ENCODE measurements around the gene GRK3.
"Not testable (repeated sequence)": the region's sequence is repeated elsewhere in the genome, so short reads cannot be mapped to it uniquely, and the experiment has no call there.

Gene GRK3

DNA sequence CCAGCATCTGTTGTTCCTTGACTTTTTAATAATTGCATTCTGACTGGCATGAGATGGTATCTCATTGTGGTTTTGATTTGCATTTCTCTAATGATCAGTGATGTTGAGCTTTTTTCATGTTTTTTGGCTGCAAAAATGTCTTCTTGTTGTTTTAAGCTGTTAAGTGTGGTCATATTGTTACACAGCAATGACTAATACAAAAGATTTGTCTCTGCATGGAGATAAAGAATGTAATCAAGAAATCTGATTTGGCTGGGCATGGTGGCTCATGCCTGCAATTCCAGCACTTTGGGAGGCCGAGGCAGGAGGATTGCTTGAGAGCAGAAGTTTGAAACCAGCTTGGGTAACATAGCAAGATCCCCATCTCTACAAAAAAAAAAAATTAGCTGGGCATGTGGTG lies 12.1 kb upstream of the GRK3 start:
- not testable (repeated sequence) for DNase-seq

DNA sequence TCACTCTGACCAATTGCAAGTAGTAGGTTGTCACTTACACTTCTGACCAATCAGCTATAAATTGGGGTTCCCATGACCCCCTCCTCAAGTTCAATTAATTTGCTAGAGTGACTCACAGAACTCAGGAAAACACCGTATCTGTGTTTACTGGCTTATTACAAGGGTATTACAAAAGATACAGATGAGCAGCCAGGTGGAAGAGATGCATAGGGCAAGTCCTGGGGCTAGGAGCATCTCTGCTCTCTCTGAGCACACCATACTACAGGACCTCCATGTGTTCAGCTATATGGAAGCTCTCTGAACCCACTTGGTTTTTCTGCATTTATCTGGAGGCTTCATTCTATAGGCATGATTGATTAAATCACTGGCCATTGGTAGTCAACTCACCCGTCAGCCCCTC lies 11.3 kb upstream of the GRK3 start:
- no peak for DNase-seq

DNA sequence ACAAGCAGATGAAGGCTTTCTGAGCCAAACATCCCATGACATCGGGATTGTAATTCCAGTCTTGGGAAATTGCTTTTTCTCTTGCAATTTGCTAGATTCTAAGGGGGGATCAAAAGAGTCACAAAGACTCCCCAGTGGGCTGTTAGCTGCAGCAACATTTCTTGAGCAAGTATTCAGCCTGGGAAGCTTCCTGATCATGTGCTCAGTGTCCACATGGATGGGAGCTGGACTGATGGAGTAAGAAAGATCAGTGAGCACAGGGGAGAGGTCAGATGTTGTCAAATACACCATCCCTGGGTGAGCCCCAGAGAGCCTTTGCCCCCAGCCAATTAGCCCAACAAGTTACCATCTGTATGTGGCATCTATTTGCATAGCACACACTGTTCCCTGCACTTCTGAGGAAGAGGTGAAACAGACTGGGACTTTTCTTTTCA lies 10.2 kb upstream of the GRK3 start:
- no peak for DNase-seq

DNA sequence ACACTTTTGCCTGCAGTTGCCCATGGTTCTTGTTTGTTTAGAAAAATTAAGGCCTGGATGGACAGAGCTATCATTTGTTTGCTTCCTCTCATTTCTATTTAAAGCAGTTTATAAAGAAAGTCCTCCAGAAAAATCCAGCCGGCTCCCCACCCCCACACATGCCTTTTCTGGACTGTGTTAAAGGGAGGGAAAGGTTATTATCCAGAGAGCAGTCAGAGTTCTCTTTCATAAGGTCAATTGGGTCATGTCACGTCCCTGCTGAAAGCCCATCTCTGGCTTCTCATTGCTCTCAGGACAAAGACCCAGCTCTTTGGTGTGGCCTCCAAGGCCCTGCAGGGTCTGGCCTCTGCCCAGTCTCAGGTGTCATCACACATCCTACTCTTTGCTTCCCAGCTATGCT lies 9.8 kb upstream of the GRK3 start:
- no peak for DNase-seq

DNA sequence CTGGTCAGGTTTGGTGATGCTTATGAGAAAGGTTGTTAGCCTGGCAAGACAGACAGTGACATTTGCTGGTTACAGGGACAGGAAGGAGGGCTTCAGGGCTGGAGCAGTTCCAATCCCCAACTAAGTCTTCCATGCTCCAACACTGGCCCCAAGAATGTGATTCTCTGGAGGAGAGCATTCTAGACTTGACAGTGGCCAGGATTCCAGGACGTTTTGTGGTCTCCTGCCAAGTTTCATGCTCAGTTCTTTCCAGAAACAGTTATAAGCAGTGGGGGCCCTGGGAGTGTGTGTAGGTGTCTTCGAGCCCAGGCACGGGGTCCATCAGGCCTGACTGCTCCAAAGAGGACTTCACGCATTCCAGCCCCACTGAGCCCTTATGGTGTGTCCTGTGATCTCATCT lies 8.9 kb upstream of the GRK3 start:
- no peak for DNase-seq

DNA sequence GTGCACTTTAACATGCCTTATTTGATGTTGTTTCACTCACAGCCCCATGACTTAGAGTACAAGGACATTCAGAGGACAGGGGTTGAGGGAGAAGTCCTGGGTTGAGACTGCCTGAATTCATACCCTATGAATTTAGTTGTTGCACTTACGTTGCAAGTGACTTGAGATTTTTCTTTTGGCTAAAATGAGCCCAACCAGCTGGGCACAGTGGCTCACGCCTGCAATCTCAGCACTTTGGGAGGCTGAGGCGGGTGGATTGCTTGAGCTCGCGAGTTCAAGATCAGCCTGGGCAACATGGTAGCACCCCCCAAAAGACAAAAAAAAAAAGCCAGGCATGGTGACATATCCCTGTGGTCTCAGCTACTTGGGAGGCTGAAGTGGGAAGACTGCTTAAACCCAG lies 7.3 kb upstream of the GRK3 start:
- no peak for DNase-seq

DNA sequence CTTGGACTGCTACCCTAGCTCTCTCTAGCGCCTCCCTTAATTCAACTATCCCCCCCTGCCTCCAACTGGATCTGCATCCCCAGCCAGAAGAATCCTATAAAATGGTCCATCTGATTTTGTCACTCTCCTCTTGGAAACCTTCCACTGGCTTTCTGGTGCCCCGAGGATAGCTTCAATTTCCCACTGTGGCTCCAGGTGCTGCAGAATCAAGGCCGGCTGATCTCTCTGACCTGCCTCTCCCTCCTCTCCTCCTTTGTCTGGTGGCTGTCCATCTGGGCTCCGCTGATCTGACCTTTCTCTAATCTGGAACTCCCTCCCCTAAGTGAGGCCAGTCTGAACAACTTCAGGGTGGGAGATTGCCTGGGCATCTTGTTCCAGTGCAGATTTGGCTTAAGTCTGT lies 6.1 kb upstream of the GRK3 start:
- DNase-seq = no peak

DNA sequence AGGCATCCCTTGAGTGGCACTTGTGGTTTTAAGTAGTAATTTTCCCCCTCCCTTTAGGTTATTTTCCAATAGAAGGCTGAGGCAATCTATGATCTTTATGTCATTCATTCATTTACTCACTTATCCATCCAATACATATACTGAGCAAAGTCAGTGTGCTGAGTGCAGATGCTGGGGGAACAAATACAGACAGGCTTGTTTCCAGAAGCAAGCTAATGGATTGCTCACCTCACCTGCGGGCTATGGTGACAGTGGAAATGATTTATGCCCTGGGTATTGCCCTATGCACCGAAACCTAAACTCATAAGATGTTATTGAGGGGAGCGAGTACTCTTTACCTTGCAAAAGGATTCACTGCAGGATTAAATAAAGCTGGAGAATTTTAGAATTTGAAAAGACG lies 4.6 kb upstream of the GRK3 start:
- DNase-seq = peak; percentile 9

DNA sequence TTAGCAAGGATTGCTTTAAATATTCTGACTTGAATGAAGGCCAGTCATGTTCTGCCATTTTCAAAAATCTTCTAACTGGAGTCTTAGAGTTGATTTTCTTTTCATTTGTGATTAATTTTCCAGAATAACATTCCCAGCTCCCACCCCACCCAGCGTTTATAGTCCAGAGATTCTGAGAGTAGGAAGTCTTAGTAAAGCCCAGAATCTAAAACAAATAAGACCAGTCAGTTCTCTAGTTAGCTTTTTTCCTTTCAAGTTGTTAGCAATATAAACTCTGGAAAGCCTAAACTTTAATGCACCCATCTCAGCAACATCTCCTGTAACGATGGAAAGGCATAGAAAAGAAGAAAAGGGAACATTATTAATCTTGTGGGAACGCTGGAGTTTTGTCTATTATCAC lies 3.3 kb upstream of the GRK3 start:
- not testable (repeated sequence) for DNase-seq

DNA sequence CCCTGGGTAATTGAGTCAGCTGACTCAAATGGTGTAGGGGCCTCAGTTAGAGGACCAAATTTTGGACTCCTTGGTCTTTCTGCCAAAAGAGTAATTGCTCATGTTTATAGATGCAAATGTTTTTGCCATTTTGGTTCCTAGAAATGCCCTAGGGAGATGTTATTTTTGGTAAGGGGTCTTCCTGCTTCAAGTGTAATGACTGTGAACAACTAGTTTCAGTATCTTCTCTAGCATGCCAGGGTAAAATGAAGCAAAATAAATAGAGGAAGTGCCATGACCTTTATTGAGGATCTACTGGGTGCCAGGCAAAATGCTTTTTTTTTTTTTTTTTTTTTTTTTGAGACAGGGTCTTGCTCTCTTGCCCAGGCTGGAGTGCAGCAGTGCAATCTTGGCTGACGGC lies 2.5 kb upstream of the GRK3 start:
- DNase-seq = not testable (repeated sequence)

DNA sequence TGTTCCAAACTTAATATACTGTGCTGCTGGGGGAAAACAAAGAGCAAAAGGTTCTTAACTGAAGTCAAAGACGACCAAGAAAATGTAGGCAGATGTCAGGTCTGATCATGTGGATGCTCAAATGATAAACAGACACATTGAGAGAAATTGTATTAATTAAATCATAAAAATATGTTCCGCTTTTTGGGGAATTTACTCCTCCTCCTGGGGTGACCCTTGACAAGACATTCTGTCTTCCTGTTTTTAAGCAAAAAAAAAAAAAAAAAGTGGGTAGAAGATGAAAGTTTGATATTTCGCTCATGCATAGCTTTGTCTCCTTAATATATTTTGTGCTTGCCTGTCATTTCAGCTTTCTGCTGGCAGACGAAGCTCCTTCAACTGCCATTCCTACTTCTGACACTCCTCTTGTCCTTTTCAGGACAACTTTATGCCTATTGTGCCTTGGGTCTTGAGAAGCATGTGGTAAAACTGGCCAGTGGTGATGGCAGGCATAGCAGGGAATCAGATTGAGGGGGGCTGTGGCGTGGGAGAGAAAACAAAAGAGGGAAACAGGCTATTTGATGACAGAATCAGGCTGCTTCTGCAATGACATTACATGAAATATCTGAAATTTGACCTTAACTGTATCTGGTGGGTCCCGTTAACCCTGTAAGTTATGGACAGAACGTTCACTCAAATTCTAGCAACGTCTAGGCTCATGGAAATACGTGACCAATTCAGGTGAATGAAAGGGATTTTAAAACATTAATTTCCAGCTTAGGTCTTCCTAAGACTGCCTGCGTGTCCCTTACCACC lies 1.3 kb upstream of the GRK3 start:
- not testable (repeated sequence) for DNase-seq

DNA sequence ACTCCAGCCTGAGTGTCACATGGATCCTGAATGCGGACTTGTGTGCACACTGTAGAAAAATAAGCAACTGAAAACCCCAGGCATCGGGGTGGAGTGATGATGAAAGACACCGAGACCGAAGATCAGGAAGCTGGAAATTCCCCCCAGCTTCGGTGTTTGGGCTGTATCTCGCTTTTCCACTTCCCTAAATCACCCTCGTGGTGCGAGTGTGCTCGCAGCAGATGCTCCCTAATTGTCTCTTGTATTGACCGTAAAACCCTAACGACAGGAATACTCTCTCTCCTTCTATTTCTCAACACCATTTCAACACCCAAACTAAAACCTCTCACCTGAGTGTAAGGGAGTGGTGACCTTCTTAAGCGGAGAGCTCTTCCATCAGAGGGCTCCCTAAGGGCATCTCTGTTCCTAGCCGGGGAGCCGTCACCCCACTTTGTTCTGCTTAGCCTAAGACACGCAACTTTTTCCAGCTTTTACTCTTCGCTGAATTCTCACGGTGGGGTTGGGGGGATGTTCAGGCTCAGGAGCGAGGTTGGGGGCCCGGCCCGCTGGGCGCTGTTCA lies 635 bp upstream of the GRK3 start:
- no peak for DNase-seq

DNA sequence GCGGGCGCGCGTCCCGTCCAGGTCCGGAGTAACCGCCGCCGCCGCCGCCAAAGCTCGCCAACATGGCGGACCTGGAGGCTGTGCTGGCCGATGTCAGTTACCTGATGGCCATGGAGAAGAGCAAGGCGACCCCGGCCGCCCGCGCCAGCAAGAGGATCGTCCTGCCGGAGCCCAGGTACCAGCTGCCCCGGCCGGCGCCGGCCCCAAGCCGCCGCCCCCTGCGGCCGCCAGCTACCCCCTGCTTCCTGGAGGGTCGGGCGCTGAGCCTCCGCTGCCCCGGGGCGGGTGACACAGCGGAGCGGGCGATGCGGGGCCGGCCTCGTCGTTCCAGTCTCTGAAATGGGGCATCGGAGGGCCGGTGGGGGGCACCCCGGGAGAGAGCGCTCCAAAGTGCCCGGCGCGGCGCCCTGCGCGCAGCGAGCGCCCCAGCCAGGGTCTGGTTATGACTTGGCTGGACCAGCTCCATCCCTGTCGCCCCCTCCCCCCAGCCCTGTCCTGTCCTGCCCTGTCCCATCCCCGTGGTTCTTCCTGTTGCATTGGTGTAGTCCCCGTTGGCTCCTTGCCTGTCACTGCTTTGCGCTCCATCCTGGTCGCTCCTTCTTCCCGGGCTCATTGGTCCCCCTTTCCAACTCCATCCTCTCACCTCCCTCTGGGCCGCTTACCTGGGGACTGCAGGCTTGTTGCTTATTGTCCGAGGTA lies 653 bp downstream of the GRK3 start:
- no peak for DNase-seq

DNA sequence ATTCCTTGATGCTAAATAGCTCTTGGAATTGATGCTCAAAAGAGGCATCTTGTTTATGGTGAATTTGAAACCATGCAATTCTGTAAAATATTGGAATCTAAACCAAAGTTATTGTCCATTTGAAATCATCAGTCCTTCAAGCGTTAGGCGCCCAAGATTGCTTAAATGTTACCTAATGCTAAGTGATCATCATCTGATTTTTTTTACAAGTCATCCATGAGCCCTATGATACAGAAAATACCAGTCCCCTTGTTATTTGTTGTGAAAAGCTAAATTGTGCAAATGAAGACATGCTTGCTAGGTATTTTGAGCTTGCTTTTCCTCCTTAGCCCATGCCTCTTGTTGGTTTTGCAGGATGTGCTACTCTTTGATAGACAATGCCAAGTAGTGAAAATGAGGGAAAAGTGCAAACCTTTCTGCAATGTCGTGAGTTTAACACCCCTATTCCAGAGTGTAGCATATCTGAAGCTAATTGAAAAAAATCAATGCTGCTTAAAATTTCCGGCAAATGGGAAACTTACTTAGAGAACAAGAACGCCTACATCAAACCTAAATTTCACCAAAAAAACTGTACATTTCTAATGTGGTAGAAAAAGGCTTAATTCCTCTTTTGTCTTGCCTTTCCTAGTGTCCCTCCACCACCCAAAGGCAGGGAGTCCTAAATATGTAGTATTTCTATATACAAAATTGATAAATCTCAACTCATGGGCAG lies 1.9 kb downstream of the GRK3 start:
- no peak for DNase-seq

DNA sequence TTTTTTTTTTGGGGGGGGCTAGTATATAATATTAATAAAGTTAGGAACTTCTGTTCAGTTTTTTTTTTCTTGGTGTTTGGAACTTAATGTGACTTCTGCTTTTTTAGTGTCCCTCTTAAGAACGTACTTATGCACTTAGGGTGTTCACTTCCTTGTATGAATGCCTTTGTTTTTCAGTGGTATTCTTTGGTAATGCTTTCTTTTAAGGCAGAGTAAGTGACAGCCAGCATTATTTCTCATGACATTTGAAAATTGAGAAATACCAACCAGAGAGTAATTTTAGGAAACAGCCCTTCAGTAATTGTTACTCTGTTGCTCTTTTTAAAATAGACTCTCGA lies 2.4 kb downstream of the GRK3 start:
- no peak for DNase-seq

DNA sequence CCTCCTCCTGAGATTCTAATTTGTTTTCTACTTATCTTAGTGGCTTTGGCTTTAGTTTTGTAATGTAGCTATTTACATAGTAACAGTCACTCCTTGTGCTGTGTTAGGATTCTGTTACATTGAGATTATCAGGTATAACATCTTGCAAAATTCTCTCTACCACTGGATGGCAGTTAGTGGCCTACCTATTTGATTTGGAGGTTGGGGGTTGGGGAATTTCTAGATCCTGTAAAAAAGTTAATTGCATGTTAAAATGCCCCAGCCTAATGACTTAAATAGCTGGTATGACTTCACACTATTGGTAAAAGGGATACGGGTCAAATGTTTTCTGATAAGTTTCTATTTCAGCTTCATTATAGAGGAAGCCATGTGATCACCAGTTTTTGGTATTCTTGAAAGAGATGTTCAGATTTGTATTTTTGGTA lies 2.8 kb downstream of the GRK3 start:
- DNase-seq = no peak

DNA sequence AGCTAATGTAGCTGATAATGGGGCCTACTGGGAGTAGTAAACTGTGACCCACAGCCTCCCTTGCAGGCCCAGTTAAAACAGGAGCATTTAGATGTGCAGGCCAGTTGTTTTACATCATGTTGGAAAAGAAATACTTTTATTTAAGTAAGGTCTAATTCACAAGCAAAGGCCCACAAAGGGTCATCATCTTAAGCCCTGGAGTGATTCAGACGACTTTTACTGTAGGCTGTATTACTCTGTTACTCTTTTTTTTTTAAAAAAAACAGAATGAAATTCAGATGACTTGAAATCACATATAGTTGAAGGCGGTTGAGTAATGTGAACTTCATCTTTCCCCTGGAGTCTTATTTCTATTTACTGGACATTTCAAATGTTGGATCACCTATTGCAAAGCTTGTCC lies 3.6 kb downstream of the GRK3 start:
- not testable (repeated sequence) for DNase-seq

DNA sequence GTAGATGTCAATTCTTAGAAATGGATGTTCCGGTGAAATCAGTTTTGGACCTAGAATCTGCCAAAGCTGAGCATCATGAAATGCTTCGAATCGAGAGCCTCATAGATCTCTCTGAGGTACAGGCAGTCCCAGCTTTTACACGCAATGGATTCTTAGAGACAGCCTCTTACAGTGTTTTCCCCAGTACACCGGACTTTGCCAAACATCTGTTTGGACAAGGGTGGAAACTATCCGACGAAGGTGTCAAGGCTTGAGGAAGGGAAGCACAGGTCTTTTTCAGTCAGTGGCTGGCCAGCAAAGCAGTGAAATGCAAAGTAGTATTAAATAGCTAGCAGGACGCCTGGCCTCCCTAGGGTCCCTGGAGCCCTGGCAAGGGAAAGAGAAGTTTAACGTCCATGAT lies 4.9 kb downstream of the GRK3 start:
- no peak for DNase-seq

DNA sequence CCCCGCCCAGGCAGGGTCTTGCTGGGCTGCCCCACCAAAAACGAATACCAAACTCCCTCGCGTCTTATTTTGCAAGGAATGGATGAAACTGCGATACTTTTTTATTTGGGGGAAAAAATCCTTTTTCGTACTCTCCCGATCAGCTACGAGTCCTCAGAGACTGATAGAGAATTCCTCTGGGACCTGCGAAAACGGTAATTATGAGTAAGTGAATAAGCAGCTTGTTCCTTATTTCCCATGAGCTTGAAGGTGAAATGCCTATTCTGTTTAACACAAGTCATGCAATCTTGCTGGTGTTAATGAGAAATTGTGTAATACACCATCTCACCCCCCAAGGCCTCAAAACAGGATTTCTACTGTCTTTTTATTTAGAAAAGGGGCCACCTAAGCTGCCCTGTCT lies 5.5 kb downstream of the GRK3 start:
- no peak for DNase-seq

DNA sequence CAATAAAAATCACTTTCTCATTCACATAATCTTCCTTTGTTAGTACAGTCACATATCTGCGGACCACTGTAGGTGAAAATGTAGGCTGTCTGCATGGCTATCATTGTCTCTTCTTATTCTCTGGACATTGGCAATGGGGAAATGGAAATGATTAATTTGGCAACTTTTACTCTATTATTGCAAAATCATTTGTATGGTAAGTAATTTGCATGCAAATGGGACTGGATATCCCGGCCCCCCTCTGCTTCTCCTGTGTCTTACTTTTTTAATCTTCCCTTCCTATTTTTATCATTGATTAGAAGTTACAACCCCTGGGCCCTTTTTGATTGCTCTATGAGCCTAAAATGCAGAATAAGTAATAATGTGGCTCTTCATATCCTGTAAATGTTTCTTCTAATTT lies 6.0 kb downstream of the GRK3 start:
- DNase-seq = no peak

DNA sequence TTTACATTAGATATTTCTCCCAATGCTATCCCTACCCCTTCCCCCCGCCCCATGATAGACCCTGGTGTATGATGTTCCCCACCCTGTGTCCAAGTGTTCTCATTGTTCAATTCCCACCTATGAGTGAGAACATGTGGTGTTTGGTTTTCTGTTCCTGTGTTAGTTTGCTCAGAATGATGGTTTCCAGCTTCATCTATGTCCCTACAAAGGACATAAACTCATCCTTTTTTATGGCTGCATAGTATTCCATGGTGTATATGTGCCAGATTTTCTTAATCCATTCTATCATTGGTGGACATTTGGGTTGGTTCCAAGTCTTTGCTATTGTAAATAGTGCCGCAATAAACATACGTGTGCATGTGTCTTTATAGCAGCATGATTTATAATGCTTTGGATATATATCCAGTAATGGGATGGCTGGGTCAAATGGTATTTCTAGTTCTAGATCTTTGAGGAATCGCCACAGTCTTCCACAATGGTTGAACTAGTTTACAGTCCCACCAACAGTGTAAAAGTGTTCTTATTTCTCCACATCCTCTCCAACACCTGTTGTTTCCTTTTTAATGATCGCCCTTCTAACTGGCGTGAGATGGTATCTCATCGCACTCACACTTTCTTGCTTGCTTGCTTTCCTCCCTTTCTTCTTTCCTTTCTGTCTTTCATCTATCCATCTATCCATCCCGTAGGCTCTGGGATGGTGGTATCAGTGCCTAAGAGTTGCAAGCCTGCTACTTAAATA lies 7.7 kb downstream of the GRK3 start:
- not testable (repeated sequence) for DNase-seq

DNA sequence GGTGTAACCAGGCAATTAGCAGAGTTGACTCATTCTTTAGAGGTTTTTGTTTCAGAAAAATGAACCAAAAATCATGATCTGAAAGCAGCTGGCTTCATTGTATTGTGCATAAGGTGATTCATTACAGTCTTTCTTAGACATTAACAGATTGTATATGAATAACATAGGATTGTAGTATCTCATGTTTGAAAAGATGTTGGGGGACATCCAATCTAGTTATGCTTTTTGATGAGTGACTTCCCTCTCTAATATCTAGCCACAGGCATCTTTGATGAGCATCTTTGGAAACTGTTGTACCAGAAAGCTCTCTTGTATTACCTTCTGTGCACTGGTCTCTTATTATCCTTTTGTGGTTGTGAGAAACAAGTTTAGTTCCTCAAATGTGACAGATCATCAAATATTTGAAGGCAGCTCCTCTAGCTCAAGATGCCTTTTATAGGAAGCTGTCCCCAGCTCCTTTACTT lies 8.3 kb downstream of the GRK3 start:
- no peak for DNase-seq

DNA sequence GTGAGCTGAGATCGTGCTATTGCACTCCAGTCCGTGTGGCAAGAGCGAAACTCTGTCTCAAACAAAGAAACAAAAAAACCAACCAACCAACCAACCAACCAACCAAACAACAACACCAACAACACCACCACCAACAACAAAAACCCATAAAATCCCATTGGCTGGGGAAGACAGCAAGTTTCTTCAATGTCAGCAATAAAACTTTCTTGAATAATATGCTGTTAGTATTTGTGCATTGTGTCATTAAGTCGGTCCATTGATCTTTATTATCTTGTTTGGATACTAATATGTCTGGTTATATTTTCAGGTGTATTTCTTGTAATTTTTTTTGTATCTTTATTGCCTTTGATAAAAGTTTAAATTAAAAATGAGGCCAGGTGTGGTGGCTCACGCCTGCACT lies 9.4 kb downstream of the GRK3 start:
- no peak for DNase-seq

Data from NCI-H510A treated with DMSO at 0.1 percent for 48 hours (cell line).